ENCODE results near the gene WDR77. TPM values are rescaled to one million over a fixed set of nuclear protein-coding genes. Genes with fewer than 3 reads are reported as not detected.

Gene WDR77
- total RNA-seq, 1 donor from 2014 or later = 63.3 TPM

GRCh38 chr1:111474521-111474920, 25.5 kb upstream of the WDR77 start:
- Mint-ChIP-seq H3K27me3 (no peaks in the 10 kb centered on the region), H3K27ac (peak overlapping the region; percentile 98), H3K4me1 (peaks cover 57% of the 10 kb centered on the region), H3K36me3 (ENCODE audit: low read depth) (peaks cover 21% of the 10 kb centered on the region), H3K9me3 (no peaks in the 10 kb centered on the region), H3K4me3 (peak overlapping the region; percentile 89)
- DNase-seq = no peak
- ATAC-seq (ENCODE audit: low read depth) = no peak
- TF ChIP-seq, protein P1, sequence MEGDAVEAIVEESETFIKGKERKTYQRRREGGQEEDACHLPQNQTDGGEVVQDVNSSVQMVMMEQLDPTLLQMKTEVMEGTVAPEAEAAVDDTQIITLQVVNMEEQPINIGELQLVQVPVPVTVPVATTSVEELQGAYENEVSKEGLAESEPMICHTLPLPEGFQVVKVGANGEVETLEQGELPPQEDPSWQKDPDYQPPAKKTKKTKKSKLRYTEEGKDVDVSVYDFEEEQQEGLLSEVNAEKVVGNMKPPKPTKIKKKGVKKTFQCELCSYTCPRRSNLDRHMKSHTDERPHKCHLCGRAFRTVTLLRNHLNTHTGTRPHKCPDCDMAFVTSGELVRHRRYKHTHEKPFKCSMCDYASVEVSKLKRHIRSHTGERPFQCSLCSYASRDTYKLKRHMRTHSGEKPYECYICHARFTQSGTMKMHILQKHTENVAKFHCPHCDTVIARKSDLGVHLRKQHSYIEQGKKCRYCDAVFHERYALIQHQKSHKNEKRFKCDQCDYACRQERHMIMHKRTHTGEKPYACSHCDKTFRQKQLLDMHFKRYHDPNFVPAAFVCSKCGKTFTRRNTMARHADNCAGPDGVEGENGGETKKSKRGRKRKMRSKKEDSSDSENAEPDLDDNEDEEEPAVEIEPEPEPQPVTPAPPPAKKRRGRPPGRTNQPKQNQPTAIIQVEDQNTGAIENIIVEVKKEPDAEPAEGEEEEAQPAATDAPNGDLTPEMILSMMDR (IDR thresholded peaks at IDR 0.05) = no peak
- ChIA-PET POLR2A (interaction anchor here (0.8 to 15.3 kb wide), 5 partner anchors 12 to 71 kb away, joined by 3 to 234 read pairs (median 10); partner anchors contain the start of genes ADORA3, ATP5PB, TMIGD3 and WDR77), CTCF (interaction anchor here (12.6 kb wide), 1 partner anchor 33 kb away, joined by 123 read pairs; no protein-coding TSS in a partner anchor)
- intact Hi-C loops (cut with micrococcal nuclease) = loop anchor here (10.0 kb wide), 2 partner anchors 600 to 1140 kb away; partner anchors contain the start of genes CAPZA1, CD53 and ST7L

GRCh38 chr1:111474106-111474505, 25.1 kb upstream of the WDR77 start:
- ChIA-PET POLR2A (interaction anchor here (3.0 to 15.3 kb wide), 3 partner anchors 26 to 42 kb away, joined by 10 to 234 read pairs (median 21); partner anchors contain the start of genes ADORA3, ATP5PB, TMIGD3 and WDR77), CTCF (interaction anchor here (12.6 kb wide), 1 partner anchor 34 kb away, joined by 123 read pairs; no protein-coding TSS in a partner anchor)
- Mint-ChIP-seq H3K27ac (peak overlapping the region; percentile 98), H3K4me1 (peaks cover 57% of the 10 kb centered on the region), H3K4me3 (peak overlapping the region; percentile 89), H3K9me3 (no peaks in the 10 kb centered on the region), H3K27me3 (no peaks in the 10 kb centered on the region), H3K36me3 (ENCODE audit: low read depth) (peaks cover 21% of the 10 kb centered on the region)
- TF ChIP-seq, protein P1 (IDR thresholded peaks at IDR 0.05) = no peak
- no peak for ATAC-seq (ENCODE audit: low read depth)
- DNase-seq = no peak
- intact Hi-C loops (cut with micrococcal nuclease) = loop anchor here (10.0 kb wide), 2 partner anchors 599 to 1141 kb away; partner anchors contain the start of genes CAPZA1, CD53 and ST7L

- DNase-seq = no peak
- ChIA-PET POLR2A (interaction anchor here (0.6 to 15.3 kb wide), 11 partner anchors 9 to 332 kb away, joined by 3 to 234 read pairs (median 5); partner anchors contain the start of genes ADORA3, ATP5PB, CEPT1 and DDX20), CTCF (interaction anchor here (0.9 to 2.4 kb wide), 5 partner anchors 9 to 441 kb away, joined by 3 to 17 read pairs (median 4); no protein-coding TSS in a partner anchor)
- no peak for ATAC-seq (ENCODE audit: low read depth)
- no peak overlapping the region for H3K4me3 Mint-ChIP-seq
- H3K4me1 Mint-ChIP-seq = peaks cover 34% of the 10 kb centered on the region
- no peaks in the 10 kb centered on the region for H3K9me3 Mint-ChIP-seq
- no peak overlapping the region for H3K27ac Mint-ChIP-seq
- H3K36me3 Mint-ChIP-seq (ENCODE audit: low read depth) = peaks cover 13% of the 10 kb centered on the region
- H3K27me3 Mint-ChIP-seq = no peaks in the 10 kb centered on the region
- intact Hi-C loops (cut with micrococcal nuclease) = loop anchor here (1.0 to 10.0 kb wide), 4 partner anchors 22 to 1143 kb away; partner anchors contain the start of genes ATP5PB, CAPZA1, CD53 and ST7L
- TF ChIP-seq, protein P1 (IDR thresholded peaks at IDR 0.05) = no peak
Measured at GRCh38 chr1:111471538-111471937, 22.5 kb upstream of the WDR77 start.

GRCh38 chr1:111471012-111471411, 22.0 kb upstream of the WDR77 start:
- Mint-ChIP-seq H3K27me3 (no peaks in the 10 kb centered on the region), H3K4me1 (peaks cover 29% of the 10 kb centered on the region), H3K4me3 (no peak overlapping the region), H3K9me3 (no peaks in the 10 kb centered on the region), H3K36me3 (ENCODE audit: low read depth) (peaks cover 13% of the 10 kb centered on the region), H3K27ac (no peak overlapping the region)
- ChIA-PET POLR2A (interaction anchor here (0.7 to 15.3 kb wide), 10 partner anchors 9 to 332 kb away, joined by 3 to 234 read pairs (median 5); partner anchors contain the start of genes ADORA3, ATP5PB, CEPT1 and DDX20), CTCF (interaction anchor here (0.9 to 2.4 kb wide), 6 partner anchors 10 to 441 kb away, joined by 3 to 17 read pairs (median 4); partner anchors contain the start of genes ATP5PB and WDR77)
- TF ChIP-seq, protein P1 (IDR thresholded peaks at IDR 0.05) = no peak
- intact Hi-C loops (cut with micrococcal nuclease) = loop anchor here (1.0 to 10.0 kb wide), 4 partner anchors 22 to 1144 kb away; partner anchors contain the start of genes ATP5PB, CAPZA1, CD53 and ST7L
- peak; percentile 92 for ATAC-seq (ENCODE audit: low read depth)
- peak; percentile 45 for DNase-seq

DNA sequence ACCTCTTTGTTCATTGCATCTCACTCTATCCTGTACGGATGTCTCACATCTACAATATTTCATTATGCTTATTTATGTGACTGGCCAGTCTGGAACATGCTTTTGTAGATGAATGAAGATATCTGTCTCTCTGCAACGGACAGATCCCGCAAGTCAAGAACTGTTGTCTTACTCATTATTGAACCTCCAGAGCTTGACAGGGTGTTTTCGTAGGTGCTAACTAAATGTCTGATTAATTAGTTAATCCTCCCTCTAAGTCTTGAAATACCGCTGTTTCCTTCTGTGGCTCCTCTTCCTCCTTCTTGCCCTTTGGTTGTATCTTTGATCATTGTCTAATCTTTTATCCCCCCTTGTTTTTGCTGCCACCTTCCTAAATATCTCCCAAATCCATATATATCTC, 21.5 kb upstream of the WDR77 start:
- Mint-ChIP-seq H3K4me1 (peaks cover 25% of the 10 kb centered on the region), H3K9me3 (no peaks in the 10 kb centered on the region), H3K4me3 (no peak overlapping the region), H3K27ac (no peak overlapping the region), H3K27me3 (no peaks in the 10 kb centered on the region), H3K36me3 (ENCODE audit: low read depth) (peaks cover 12% of the 10 kb centered on the region)
- intact Hi-C loops (cut with micrococcal nuclease) = loop anchor here (10.0 kb wide), 2 partner anchors 596 to 1144 kb away; partner anchors contain the start of genes CAPZA1, CD53 and ST7L
- ChIA-PET CTCF (interaction anchor here (1.0 to 2.4 kb wide), 2 partner anchors 22 to 38 kb away, joined by 3 to 17 read pairs; partner anchors contain the start of genes ATP5PB and WDR77), POLR2A (interaction anchor here (0.9 to 15.3 kb wide), 6 partner anchors 21 to 331 kb away, joined by 3 to 234 read pairs (median 6); partner anchors contain the start of genes ADORA3, ATP5PB, CEPT1 and DDX20)
- no peak for ATAC-seq (ENCODE audit: low read depth)
- DNase-seq = no peak
- TF ChIP-seq, protein P1 (IDR thresholded peaks at IDR 0.05) = no peak
